Heart left ventricle (tissue), 13 donors: ENCODE results near the gene LRRC38.

Experiments used
- CTCF ChIP-seq, 12 donors: fragments of 200-600 bp; sonication (generic) in 4 of 12; IDR thresholded peaks; one replicate each; pipeline versions ENCODE4 v1.5.0 to v1.8.0; 2018 to 2022; ENCODE audit warnings: antibody characterized with exemption in 12 of 12, mild to moderate bottlenecking in 5 of 12
- POLR2A ChIP-seq, 2 donors: fragments of 450-650 bp; IDR thresholded peaks; one replicate each; pipeline ENCODE4 v1.6.1; 2017; ENCODE audit warnings: antibody characterized with exemption in 2 of 2, mild to moderate bottlenecking in 2 of 2, moderate library complexity in 2 of 2
- donor health status: ischemic (EF 13 %, LVEDD 7.1; RV severe dilation, severe dysfunction).
- donor health status: DM: no; HTN: yes; CAD: no.
- donor health status: DM: no; HTN: no; CAD: no.
- donor health status: ischemic (EF 25% LVEDD 6.9; RV normal size, moderate dysfunction).
- donor health status: ischemic (EF 25% LVEDD 5.7; RV mildly dilated, moderate dysfunction).
- donor health status: ischemic (EF 35%, LVEDD 5.7; RV mildly dilated, moderate dysfunction).
- donor health status: nonischemic (EF 11% LVEDD 7.7; RV severe dilation, severe dysfunction).
- donor health status: DM: yes; HTN: yes; CAD: no.
- donor health status: PGD.
- donor health status: ischemic (EF 29% LVEDD 5.4; RV normal size, mild dysfunction).
- donor health status: nonischemic (EF 23%, LVEDD 6.1; RV moderate dilation, normal function).

GRCh38 chr1:13499422-13499821 lies 14.4 kb downstream of the LRRC38 start:
- no peak for TF ChIP-seq CTCF (IDR thresholded peaks at IDR 0.05)
- TF ChIP-seq POLR2A (IDR thresholded peaks at IDR 0.05), result no peak
